Keratinocyte (primary cell): Measurements from ENCODE around the gene NUP155. TPM values are rescaled to one million over a fixed set of nuclear protein-coding genes. Genes with fewer than 3 reads are reported as not detected.
"Not testable (repeated sequence)": the region's sequence is repeated elsewhere in the genome, so short reads cannot be mapped to it uniquely, and the experiment has no call there.

Experiments used
- DNase-seq: peaks from one replicate; pipeline ENCODE4 v3.0.0-alpha.2; 2011; ENCODE audit warnings: low read depth, missing footprints, low spot score
- FAIRE-seq: peaks from 2 replicates; lab custom pipeline; 2011; peaks lifted over from hg19 to GRCh38; lab: Jason Lieb, UNC
- H2AFZ ChIP-seq: 2 replicates; pipeline ENCODE4 v1.6.0; 2012; ENCODE audit warnings: low read length, control low read depth, inconsistent platforms; ENCODE audit not compliant: control insufficient read depth
- H3K27ac ChIP-seq: 2 replicates; pipeline ENCODE4 v1.5.1; 2011; ENCODE audit warnings: low read length; ENCODE audit not compliant: control insufficient read depth, insufficient read depth
- H3K27me3 ChIP-seq: 3 replicates; pipeline ENCODE4 v1.6.0; 2011; ENCODE audit warnings: low read length; ENCODE audit not compliant: control insufficient read depth, insufficient read depth; ENCODE audit errors: extremely low read depth
- H3K36me3 ChIP-seq, 2 experiments: 2 replicates in 1 of 2; 3 replicates in 1 of 2; pipeline ENCODE4 v1.5.1; 2011; ENCODE audit warnings: low read length in 2 of 2, mild to moderate bottlenecking in 1 of 2; ENCODE audit not compliant: control insufficient read depth in 2 of 2, insufficient read depth in 2 of 2; ENCODE audit errors: extremely low read depth in 1 of 2
- H3K4me1 ChIP-seq: 3 replicates; pipeline ENCODE4 v1.5.1; 2011; ENCODE audit warnings: low read length; ENCODE audit not compliant: control insufficient read depth, insufficient read depth; ENCODE audit errors: extremely low read depth
- H3K4me2 ChIP-seq: 3 replicates; pipeline ENCODE4 v1.6.0; 2011; ENCODE audit warnings: low read depth, low read length; ENCODE audit not compliant: control insufficient read depth, insufficient read depth; ENCODE audit errors: extremely low read depth
- H3K4me3 ChIP-seq, 3 experiments: fragments of 200-600 bp in 1 of 3; sonication (generic) in 1 of 3; 2 replicates in 2 of 3; 3 replicates in 1 of 3; pipeline ENCODE4 v1.5.1; 2011 to 2016; ENCODE audit warnings: low read length in 3 of 3, mild to moderate bottlenecking in 3 of 3, control low read depth in 2 of 3, inconsistent platforms in 1 of 3, low read depth in 1 of 3, mixed read lengths in 1 of 3, mixed run types in 1 of 3, moderate library complexity in 1 of 3; ENCODE audit not compliant: control insufficient read depth in 2 of 3, insufficient read depth in 2 of 3; ENCODE audit errors: extremely low read depth in 1 of 3
- H3K79me2 ChIP-seq: 2 replicates; pipeline ENCODE4 v1.6.0; 2012; ENCODE audit warnings: low read length; ENCODE audit not compliant: control insufficient read depth, insufficient read depth
- H3K9ac ChIP-seq: 3 replicates; pipeline ENCODE4 v1.6.0; 2011; ENCODE audit warnings: low read length; ENCODE audit not compliant: control insufficient read depth, insufficient read depth; ENCODE audit errors: extremely low read depth
- H3K9me1 ChIP-seq: 3 replicates; pipeline ENCODE4 v1.6.0; 2011; ENCODE audit warnings: low read length; ENCODE audit not compliant: control insufficient read depth, insufficient read depth; ENCODE audit errors: extremely low read depth
- H3K9me3 ChIP-seq: 2 replicates; pipeline ENCODE4 v1.5.1; 2012; ENCODE audit warnings: low read depth, low read length; ENCODE audit not compliant: control insufficient read depth
- H4K20me1 ChIP-seq: 3 replicates; pipeline ENCODE4 v1.6.0; 2011; ENCODE audit warnings: low read length; ENCODE audit not compliant: control insufficient read depth, insufficient read depth; ENCODE audit errors: extremely low read depth
- EZH2 ChIP-seq: IDR thresholded peaks from one replicate; pipeline ENCODE4 v1.6.1; 2012; ENCODE audit warnings: inconsistent platforms, mild to moderate bottlenecking, low read length, moderate library complexity
- dilution Hi-C: fragments of 300-500 bp; cut with MboI; formaldehyde crosslinking; loops from one replicate; pipeline ENCODE4 v1.7.0; 2020; ENCODE audit warnings: low sequenced_read_pairs; ENCODE audit not compliant: extremely low pct_ligation_motif_present
- polyA plus RNA-seq, 5 experiments: library from polyadenylated mRNA; depleted of rRNA in 3 of 5; stranded (reverse) in 3 of 5; stranded (forward) in 1 of 5; unstranded in 1 of 5; fragments of >200 nt; gene quantifications; 1 replicate in 1 of 5; 2 replicates in 3 of 5; 3 replicates in 1 of 5; pipeline versions ENCODE4 v1.2.1 to v1.2.3, GENCODE V29; 2011 to 2012; ENCODE audit warnings: missing spikeins in 2 of 5, low read depth in 1 of 5, low replicate concordance in 1 of 5
- TF ChIP-seq, protein P1 (sequence below), 3 experiments: IDR thresholded peaks in 1 of 3; conservative IDR thresholded peaks in 1 of 3; optimal IDR thresholded peaks in 1 of 3; 2 replicates in 2 of 3; 3 replicates in 1 of 3; pipeline versions ENCODE3 to v1.5.1; 2011; ENCODE audit warnings: low read length in 3 of 3, mild to moderate bottlenecking in 3 of 3, moderate library complexity in 2 of 3, control low read depth in 1 of 3, inconsistent platforms in 1 of 3; ENCODE audit not compliant: insufficient read depth in 2 of 3; ENCODE audit errors: extremely low read depth in 1 of 3

The NUP155 gene
- polyA plus RNA-seq, 1 donor (not counting 4 experiments of a cell fraction or from before 2014, with no cell fraction given) = 20.5 TPM

DNA sequence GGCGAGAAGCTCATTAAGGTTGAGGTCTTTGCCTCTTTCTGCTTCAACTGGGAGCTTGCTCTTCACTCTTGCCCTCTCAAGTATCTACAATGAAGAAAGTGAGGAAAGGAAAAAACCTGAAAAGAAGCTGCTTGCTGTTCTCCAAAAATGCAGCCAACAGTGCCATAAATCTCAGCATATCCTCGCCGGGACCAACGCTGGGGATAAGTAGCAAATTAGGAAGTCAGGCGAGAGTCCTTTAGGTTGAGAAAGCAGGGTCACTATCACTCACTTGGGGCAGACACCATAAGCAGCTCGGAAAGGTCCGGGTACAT, 399 bp downstream of the NUP155 start:
- dilution Hi-C loops = no loop called here
- DNase-seq (no peak), FAIRE-seq (peak; percentile 44)
- H3K27me3 ChIP-seq = no peaks in the 10 kb centered on the region
- H2AFZ ChIP-seq = peak overlapping the region; percentile 96
- H3K9me1 ChIP-seq = no peaks in the 10 kb centered on the region
- TF ChIP-seq EZH2 = no peak
- TF ChIP-seq, protein P1, sequence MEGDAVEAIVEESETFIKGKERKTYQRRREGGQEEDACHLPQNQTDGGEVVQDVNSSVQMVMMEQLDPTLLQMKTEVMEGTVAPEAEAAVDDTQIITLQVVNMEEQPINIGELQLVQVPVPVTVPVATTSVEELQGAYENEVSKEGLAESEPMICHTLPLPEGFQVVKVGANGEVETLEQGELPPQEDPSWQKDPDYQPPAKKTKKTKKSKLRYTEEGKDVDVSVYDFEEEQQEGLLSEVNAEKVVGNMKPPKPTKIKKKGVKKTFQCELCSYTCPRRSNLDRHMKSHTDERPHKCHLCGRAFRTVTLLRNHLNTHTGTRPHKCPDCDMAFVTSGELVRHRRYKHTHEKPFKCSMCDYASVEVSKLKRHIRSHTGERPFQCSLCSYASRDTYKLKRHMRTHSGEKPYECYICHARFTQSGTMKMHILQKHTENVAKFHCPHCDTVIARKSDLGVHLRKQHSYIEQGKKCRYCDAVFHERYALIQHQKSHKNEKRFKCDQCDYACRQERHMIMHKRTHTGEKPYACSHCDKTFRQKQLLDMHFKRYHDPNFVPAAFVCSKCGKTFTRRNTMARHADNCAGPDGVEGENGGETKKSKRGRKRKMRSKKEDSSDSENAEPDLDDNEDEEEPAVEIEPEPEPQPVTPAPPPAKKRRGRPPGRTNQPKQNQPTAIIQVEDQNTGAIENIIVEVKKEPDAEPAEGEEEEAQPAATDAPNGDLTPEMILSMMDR (optimal IDR thresholded peaks at IDR 0.05 in 1 of 3, IDR thresholded peaks at IDR 0.05 in 1 of 3, conservative IDR thresholded peaks at IDR 0.05 in 1 of 3; ENCODE audit: extremely low read depth in 1 of 3, insufficient read depth in 2 of 3, low read length in 3 of 3) = no peak
- H3K4me1 ChIP-seq = peaks cover 22% of the 10 kb centered on the region
- peak overlapping the region; percentile 96 for H3K9ac ChIP-seq
- no peaks in the 10 kb centered on the region for H3K36me3 ChIP-seq
- peak overlapping the region; percentile 56 to 100 (median 100) for H3K4me3 ChIP-seq
- peak overlapping the region; percentile 90 for H3K27ac ChIP-seq
- peaks cover 50% of the 10 kb centered on the region for H3K79me2 ChIP-seq
- no peaks in the 10 kb centered on the region for H3K9me3 ChIP-seq
- peak overlapping the region; percentile 88 for H3K4me2 ChIP-seq
- H4K20me1 ChIP-seq = no peaks in the 10 kb centered on the region

DNA sequence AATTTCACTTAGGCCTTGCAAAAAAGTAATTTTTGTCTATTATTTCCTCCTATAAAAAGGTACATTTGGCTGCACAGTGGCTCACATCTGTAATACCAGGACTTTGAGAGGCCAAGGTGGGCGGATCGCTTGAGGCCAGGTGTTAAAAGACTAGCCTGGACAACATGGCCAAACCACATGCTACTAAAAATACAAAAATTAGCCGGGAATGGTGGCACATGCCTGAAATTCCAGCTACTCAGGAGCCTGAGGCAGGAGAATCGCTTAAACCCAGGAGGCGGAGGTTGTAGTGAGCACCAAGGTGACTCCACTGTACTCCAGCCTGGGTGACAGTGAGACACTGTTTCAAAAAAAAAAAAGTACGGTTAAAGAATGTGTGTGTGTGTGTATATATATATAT, 15.7 kb downstream of the NUP155 start:
- H3K9ac ChIP-seq = no peak overlapping the region
- H3K4me3 ChIP-seq = no peak overlapping the region
- no peaks in the 10 kb centered on the region for H3K9me3 ChIP-seq
- H3K79me2 ChIP-seq = peaks cover 4% of the 10 kb centered on the region
- TF ChIP-seq EZH2 = no peak
- TF ChIP-seq, protein P1 (optimal IDR thresholded peaks at IDR 0.05 in 1 of 3, IDR thresholded peaks at IDR 0.05 in 1 of 3, conservative IDR thresholded peaks at IDR 0.05 in 1 of 3; ENCODE audit: extremely low read depth in 1 of 3, insufficient read depth in 2 of 3, low read length in 3 of 3) = no peak
- FAIRE-seq = no peak
- no peaks in the 10 kb centered on the region for H3K9me1 ChIP-seq
- DNase-seq = no peak
- H3K4me1 ChIP-seq = no peaks in the 10 kb centered on the region
- dilution Hi-C loops = no loop called here
- H3K27ac ChIP-seq = no peak overlapping the region
- H2AFZ ChIP-seq = no peak overlapping the region
- H3K27me3 ChIP-seq = no peaks in the 10 kb centered on the region
- H4K20me1 ChIP-seq = no peaks in the 10 kb centered on the region
- H3K36me3 ChIP-seq = peaks cover 2 to 13% of the 10 kb centered on the region in 2 experiments
- no peak overlapping the region for H3K4me2 ChIP-seq

DNA sequence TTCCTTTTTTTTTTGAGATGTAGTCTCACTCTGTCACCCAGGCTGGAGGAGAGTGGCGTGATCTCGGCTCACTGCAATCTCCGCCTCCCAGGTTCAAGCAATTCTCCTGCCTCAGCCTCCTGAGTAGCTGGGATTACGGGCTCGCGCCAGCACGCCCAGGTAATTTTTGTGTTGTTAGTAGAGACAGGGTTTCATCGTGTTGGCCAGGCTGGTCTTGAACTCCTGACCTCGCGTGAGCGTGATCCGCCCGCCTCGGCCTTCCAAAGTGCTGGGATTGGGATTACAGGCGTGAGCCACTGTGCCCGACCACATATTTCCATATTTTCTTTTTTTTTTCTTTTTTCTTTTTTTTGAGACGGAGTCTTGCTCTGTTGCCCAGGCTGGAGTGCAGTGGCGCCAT, 28.2 kb downstream of the NUP155 start:
- H2AFZ ChIP-seq, FAIRE-seq: not testable (repeated sequence)

DNA sequence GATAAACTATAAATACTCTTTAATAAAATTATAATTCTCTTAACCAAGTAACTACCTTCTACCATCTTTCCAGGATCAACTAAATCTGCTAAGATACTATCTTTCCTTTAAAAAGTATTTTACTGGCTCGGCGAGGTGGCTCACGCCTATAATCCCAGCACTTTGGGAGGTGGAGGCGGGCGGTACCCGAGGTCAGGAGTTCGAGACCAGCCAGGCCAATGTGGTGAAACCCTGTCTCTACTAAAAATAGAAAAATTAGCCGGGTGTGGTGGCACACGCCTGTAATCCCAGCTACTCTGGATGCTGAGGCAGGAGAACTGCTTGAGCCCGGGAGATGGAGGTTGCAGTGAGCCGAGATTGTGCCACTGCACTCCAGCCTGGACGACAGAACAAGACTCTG, 36.2 kb downstream of the NUP155 start:
- FAIRE-seq, H3K4me2 ChIP-seq, H3K4me1 ChIP-seq, H3K79me2 ChIP-seq, H3K4me3 ChIP-seq, H3K27me3 ChIP-seq, H3K9me1 ChIP-seq, H3K9ac ChIP-seq, DNase-seq, H3K27ac ChIP-seq, H4K20me1 ChIP-seq, H3K9me3 ChIP-seq, dilution Hi-C loops, H2AFZ ChIP-seq: not testable (repeated sequence)
- H3K36me3 ChIP-seq = peaks cover 8 to 12% of the 10 kb centered on the region in 2 experiments

More for the DNA sequence above, 28.2 kb downstream of the NUP155 start:
- H3K4me2 ChIP-seq, H4K20me1 ChIP-seq, H3K4me1 ChIP-seq, H3K79me2 ChIP-seq, H3K27ac ChIP-seq, H3K9me1 ChIP-seq, H3K27me3 ChIP-seq, dilution Hi-C loops, H3K4me3 ChIP-seq, H3K9me3 ChIP-seq, DNase-seq, H3K9ac ChIP-seq: not testable (repeated sequence)
- H3K36me3 ChIP-seq = peaks cover 10 to 11% of the 10 kb centered on the region in 2 experiments
